ENCODE data around the gene ADAM10.

ADAM10 gene

DNA sequence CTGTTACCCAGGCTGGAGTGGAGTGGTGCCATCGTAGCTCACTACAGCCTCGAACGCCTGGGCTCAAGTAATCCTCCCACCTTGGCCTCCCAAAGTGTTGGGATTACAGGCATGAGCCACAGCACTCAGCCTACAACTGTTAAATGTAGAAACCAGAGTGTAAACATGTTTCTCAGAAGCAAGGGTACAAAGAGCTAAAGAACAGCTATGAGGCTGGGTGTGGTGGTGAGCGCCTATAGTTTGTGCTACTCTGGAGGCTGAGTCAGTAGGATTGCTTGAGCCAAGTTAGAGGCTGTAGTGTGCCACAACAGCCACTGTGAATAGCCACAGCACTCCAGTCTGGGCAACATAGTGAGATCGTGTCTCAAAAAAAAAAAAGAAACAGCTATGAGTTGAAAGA, 16.8 kb upstream of the ADAM10 start:
- TF ChIP-seq CTCF (conservative IDR thresholded peaks at IDR 0.05; ENCODE audit: low read depth, low read length) = no peak
- H3K4me3 ChIP-seq (ENCODE audit: low read depth, low read length) = no peak overlapping the region
- DNase-seq (ENCODE audit: low read depth) = no peak

GRCh38 chr15:58764468-58764867, 15.0 kb upstream of the ADAM10 start:
- TF ChIP-seq CTCF (conservative IDR thresholded peaks at IDR 0.05; ENCODE audit: low read depth, low read length) = no peak
- no peak overlapping the region for H3K4me3 ChIP-seq (ENCODE audit: low read depth, low read length)
- DNase-seq (ENCODE audit: low read depth) = no peak

DNA sequence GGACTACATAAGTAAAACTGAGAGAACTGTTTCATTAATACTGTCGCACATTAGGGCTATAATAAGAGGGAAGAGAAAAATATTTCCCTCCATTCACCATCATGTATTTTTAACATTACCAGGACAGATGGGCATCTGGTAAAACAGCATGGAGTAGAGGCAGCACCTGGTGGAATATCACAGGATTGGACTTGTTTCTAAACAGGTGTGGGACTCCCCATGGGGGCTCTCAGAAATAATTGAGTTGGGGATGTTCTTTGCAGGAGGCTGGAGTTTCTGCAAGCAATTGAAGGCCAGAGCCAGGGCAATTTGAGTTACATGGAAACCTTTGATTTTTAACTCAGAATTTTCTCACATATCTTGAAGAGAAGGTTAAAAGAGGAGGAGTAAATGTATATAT, 13.2 kb upstream of the ADAM10 start:
- no peak overlapping the region for H3K4me3 ChIP-seq (ENCODE audit: low read depth, low read length)
- no peak for DNase-seq (ENCODE audit: low read depth)
- TF ChIP-seq CTCF (conservative IDR thresholded peaks at IDR 0.05; ENCODE audit: low read depth, low read length) = no peak

DNA sequence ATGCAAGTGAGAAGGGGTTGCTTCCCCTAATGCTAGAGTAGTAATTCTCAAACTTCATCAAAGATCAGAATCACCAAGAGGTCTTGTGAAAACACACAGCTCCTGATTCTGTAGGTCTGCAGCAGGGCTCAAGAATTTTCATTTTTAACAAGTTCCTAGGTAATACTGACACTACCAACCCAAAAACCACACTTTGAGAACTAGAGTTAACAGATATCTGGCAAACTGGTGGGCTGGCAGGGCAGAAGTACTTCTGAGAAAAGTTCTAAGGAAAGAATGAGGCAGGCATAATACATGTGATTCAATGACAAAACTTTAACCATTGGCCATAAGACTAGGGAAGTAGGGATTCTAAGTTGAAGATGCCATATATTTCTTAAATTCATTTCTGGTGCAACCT, 12.8 kb upstream of the ADAM10 start:
- no peak for TF ChIP-seq CTCF (conservative IDR thresholded peaks at IDR 0.05; ENCODE audit: low read depth, low read length)
- no peak overlapping the region for H3K4me3 ChIP-seq (ENCODE audit: low read depth, low read length)
- no peak for DNase-seq (ENCODE audit: low read depth)

DNA sequence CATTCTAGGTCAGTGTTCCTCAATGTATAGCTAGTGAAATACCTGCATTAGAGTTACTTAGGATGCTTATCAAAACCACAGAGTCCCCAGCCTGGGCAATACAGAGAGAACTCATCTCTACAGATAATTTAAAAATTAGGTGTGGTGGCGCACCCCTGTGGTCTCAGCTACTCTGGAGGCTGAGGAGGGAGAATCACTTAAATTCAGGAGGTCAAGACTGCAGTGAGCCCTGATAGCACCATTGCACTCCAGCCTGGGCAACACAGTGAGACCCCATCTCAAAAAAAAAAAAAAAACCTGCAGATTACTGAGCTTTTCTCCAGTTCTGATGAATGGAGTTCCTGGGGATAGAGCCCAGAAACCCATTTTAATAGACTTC, 11.5 kb upstream of the ADAM10 start:
- H3K4me3 ChIP-seq (ENCODE audit: low read depth, low read length) = no peak overlapping the region
- TF ChIP-seq CTCF (conservative IDR thresholded peaks at IDR 0.05; ENCODE audit: low read depth, low read length) = no peak

DNA sequence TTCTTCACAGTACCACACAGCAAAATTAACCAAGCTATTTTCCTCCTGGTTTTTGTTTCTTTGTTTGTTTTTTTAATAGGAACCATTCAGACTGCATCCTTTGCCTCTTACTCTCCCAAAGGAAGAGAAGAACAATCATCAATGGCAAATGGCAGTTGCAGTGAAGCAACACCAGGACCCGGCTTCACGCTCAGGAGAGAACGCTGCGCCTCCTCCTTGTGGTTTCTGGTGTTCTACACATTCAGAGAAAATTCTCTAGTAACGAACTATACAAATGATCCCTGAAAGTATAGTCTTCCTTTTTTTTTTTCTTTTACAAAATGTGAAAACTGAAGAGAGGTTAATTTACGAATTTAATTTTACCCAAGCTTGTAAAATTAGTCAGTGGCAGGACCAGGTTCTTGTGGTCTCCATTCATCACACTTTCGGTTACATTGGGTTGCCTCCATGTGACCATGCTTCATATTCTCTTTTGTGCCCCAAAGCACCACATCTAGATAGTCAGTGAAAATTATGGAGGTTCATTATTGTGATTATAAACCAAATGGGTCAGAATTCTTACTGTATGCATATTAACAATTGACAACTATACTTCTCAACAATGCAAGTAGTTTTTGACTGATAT, 11.0 kb upstream of the ADAM10 start:
- no peak overlapping the region for H3K4me3 ChIP-seq (ENCODE audit: low read depth, low read length)
- DNase-seq (ENCODE audit: low read depth) = no peak
- peak; percentile 36 for TF ChIP-seq CTCF (conservative IDR thresholded peaks at IDR 0.05; ENCODE audit: low read depth, low read length)

More for the DNA sequence above, 11.5 kb upstream of the ADAM10 start:
- DNase-seq (ENCODE audit: low read depth) = no peak

- DNase-seq (ENCODE audit: low read depth) = peak; percentile 61
- H3K4me3 ChIP-seq (ENCODE audit: low read depth, low read length) = no peak overlapping the region
- TF ChIP-seq CTCF (conservative IDR thresholded peaks at IDR 0.05; ENCODE audit: low read depth, low read length) = peak; percentile 50
These were observed 8.6 kb upstream of the ADAM10 start for GRCh38 chr15:58758141-58758540.
